Measurements from ENCODE around the gene RPL27. TPM values are rescaled to one million over a fixed set of nuclear protein-coding genes. Genes with fewer than 3 reads are reported as not detected.

Gene RPL27
- total and polyA plus RNA-seq, 2 of the 13 experiments (the other 11 are each of a cell fraction or from before 2014, with no cell fraction given): 1,585 to 5,840 TPM

- TF ChIP-seq ARID5B (CRISPR knock-in tag; IDR thresholded peaks at IDR 0.05) (peak; percentile 61), GATAD1 (CRISPR knock-in tag; IDR thresholded peaks at IDR 0.05) (peak; percentile 22), FOXO1 (CRISPR knock-in tag; IDR thresholded peaks at IDR 0.05) (no peak), TFDP1 (CRISPR knock-in tag; IDR thresholded peaks at IDR 0.05; ENCODE audit: borderline replicate concordance) (no peak), SNAI1 (CRISPR knock-in tag; IDR thresholded peaks at IDR 0.05; ENCODE audit: borderline replicate concordance) (no peak), ZNF737 (CRISPR knock-in tag; IDR thresholded peaks at IDR 0.05; ENCODE audit: borderline replicate concordance) (0 out of 2 replicates have a peak, but pooled peaks have one; percentile 48), ZNF367 (CRISPR knock-in tag; IDR thresholded peaks at IDR 0.05; ENCODE audit: borderline replicate concordance) (no peak), TRAFD1 (CRISPR knock-in tag; IDR thresholded peaks at IDR 0.05; ENCODE audit: borderline replicate concordance) (no peak), ZNF230 (CRISPR knock-in tag; IDR thresholded peaks at IDR 0.05) (no peak), GTF3A (CRISPR knock-in tag; conservative IDR thresholded peaks at IDR 0.05) (no peak), PHB2 (IDR thresholded peaks at IDR 0.05; ENCODE audit: partially characterized antibody) (no peak), SRSF4 (IDR thresholded peaks at IDR 0.05; ENCODE audit: low read depth, low read length, poor library complexity, severe bottlenecking) (no peak), PCBP2 (optimal IDR thresholded peaks at IDR 0.05; ENCODE audit: low read depth, low read length, poor library complexity, severe bottlenecking) (no peak), MTERF4 (CRISPR knock-in tag; IDR thresholded peaks at IDR 0.05) (no peak; the same call in 1 of the 2 replicates), YEATS4 (CRISPR knock-in tag; IDR thresholded peaks at IDR 0.05; ENCODE audit: borderline replicate concordance) (peak; percentile 12; the same call in 1 of the 2 replicates), ZNF432 (CRISPR knock-in tag; IDR thresholded peaks at IDR 0.05; ENCODE audit: borderline replicate concordance) (no peak), TAF15 (IDR thresholded peaks at IDR 0.05; ENCODE audit: low read depth, low read length, poor library complexity, severe bottlenecking) (no peak), RXRA (CRISPR knock-in tag; IDR thresholded peaks at IDR 0.05) (peak; percentile 55; the same call in 1 of the 2 replicates), ZNF124 (CRISPR knock-in tag; IDR thresholded peaks at IDR 0.05) (no peak), ZNF557 (CRISPR knock-in tag; IDR thresholded peaks at IDR 0.05) (no peak), MAFF (IDR thresholded peaks at IDR 0.05; ENCODE audit: low read depth, low read length) (no peak), NCOA1 (CRISPR knock-in tag; IDR thresholded peaks at IDR 0.05) (peak; percentile 82; the same call in 1 of the 2 replicates)
These were observed 22.8 kb downstream of the RPL27 start (continued) for GRCh38 chr17:43020789-43021740.

All from HepG2 (cell line).